ENCODE results near the gene S100A13.

DNA sequence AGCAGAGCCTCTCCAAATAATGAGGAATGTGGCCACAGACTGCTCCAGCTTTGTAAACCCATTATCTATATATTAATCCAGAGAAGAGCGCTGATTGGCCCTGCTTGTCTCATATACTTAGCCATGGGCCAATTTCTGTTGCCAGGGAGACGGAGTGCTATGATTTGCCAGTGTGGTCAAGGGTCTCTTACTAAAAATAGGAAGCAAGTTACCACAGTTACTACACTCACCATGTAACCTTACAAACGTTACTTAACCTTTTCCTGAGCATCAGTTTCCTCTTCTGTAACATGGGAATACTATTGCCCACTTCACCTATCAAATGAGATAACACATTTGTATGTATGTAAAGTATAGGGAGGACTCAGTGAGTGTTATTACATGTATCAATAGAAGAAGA is 54.0 kb downstream of the S100A13 start:
- TF ChIP-seq CTCF (IDR thresholded peaks at IDR 0.05) = no peak
- no peak for TF ChIP-seq POLR2A (IDR thresholded peaks at IDR 0.05)

All from suprapubic skin (tissue), 3 donors.